ENCODE measurements around the gene GHRH.

Gene GHRH

DNA sequence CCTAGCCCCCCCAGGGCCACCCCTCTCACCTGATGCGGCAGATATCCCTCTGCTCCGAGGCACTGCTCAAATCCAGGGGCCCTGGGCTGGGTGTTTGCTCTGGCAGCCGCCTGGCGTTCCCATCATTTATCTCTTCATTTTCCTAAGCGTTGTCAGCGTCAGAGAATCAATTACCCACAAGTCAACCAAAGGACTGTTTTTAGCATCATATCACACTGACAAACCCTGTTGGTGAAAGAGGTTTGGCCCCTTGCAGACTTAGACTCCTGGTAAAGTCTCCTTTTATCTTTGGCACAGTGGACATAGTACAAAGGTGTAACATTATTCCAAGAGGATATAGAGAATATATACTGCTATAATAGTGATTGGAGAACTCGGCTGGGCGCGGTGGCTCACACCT is at the start of gene GHRH:
GHRH (minus strand) TSS at position 101 of the 400 bp plus-strand sequence. CDS start 4,925 bp downstream, outside the sequence.
- in situ Hi-C loops (cut with MboI; ENCODE audit: low sequenced_read_pairs), result no loop called here

DNA sequence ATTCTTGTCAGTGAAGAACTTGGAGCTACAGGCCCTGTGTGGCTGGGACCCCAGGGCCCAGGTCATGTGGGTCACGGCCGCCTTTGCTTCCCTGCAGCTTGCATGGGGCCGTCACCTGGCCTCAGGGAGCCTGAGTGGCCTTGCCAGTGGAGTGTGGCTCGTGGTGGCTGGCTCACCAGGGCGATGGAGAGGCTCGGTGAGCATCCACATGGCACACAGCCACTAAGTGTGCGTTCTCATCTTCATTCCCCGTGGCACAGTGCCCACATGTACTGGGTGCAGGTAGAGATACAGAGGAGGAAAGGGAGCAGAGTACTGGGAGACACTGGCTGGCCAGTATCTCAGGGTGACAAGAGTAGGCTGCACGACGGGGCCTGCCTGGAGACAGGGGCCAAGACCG is 49.3 kb upstream of the GHRH start:
- in situ Hi-C loops (cut with MboI; ENCODE audit: low sequenced_read_pairs), result no loop called here

GRCh38 chr20:37309936-37310590 is 48.4 kb upstream of the GHRH start:
- in situ Hi-C loops (cut with MboI; ENCODE audit: low sequenced_read_pairs), result no loop called here

DNA sequence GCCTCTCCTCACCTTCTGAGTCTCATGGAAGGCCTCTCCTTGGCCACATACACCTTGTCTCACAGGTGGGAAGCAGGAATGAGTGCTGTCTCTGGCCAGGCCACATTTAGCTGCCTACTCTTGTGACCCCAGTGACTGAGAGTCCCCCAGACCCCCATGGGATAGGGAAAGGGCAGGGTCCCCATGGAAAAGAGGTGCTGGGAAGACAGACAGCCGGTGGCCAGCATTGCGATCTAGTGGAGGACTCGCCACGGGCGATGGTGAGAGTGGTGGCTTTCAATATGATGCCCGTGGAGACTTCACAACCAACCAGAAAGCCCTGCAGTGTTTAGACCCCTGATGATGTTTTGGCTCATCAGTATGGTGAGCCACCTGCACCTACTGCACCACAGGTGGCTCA is 47.7 kb upstream of the GHRH start:
- in situ Hi-C loops (cut with MboI; ENCODE audit: low sequenced_read_pairs), result no loop called here

DNA sequence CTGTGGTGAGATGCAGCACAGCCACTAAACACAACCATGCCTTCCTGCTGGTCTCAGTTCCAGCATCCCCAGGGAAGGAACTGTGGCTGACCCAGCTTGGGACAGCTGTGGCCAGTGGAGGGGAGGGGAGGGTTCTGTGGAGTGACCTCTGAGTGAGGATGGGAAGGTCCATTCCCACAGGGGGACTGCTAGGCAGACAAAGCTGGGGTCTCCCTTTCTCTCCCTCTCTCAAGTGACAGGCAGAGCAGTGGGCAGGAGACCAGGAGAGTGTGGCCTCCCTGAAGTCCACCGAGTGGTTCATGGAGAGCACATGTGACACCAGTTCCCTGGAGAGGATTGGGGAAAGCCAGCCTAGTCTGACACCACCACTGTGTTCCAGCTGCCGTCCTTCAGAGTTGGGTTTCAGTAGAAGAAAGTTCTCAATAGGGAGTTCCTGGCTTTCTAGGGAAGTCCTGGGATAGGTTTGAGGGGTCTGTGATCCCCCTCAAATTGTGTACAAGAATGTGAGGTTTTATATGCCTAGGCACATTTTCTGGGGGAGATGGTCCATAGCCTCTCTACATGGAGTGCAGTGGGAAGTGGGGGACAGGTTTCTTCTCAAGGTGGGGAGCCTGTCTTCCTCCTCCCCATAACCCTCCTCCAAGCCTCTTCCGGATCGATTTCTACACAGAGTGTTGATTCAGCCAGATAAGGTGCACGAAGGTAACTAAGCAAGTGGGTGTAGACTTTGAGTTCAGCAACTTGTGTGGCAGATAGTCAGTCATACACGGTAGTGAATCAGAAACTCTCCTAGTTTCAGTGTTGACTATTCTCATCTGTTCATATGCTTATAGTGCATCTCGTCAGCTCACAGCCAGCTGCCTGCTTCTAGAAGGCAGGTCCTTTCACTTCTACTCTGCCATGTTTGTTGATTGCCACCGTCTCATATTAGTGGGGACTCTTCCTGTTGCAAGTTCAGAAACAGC is 46.8 kb upstream of the GHRH start:
- in situ Hi-C loops (cut with MboI; ENCODE audit: low sequenced_read_pairs), result no loop called here

GRCh38 chr20:37305839-37306238 is 44.2 kb upstream of the GHRH start:
- in situ Hi-C loops (cut with MboI; ENCODE audit: low sequenced_read_pairs), result no loop called here

- in situ Hi-C loops (cut with MboI; ENCODE audit: low sequenced_read_pairs), result no loop called here
Observed at GRCh38 chr20:37305079-37305478, 43.5 kb upstream of the GHRH start.

GRCh38 chr20:37303637-37304036 is 42.0 kb upstream of the GHRH start:
- in situ Hi-C loops (cut with MboI; ENCODE audit: low sequenced_read_pairs), result no loop called here

DNA sequence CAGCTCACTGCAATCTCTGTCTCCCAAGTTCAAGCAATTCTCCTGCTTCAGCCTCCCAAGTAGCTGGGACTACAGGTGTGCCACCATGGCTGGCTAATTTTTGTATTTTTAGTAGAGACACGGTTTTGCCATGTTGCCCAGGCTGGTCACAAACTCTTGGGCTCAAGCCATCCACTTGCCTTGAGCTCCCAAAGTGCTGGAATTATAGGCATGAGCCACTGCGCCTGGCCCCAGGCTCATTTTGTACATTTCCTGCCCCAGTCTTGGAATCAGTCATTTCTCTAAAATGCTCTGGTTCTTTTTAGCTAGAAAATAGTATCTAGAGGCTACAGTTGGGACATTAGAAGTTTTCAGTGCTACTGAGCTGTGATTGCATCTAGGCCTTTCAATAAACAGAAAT is 41.4 kb upstream of the GHRH start:
- in situ Hi-C loops (cut with MboI; ENCODE audit: low sequenced_read_pairs), result no loop called here

DNA sequence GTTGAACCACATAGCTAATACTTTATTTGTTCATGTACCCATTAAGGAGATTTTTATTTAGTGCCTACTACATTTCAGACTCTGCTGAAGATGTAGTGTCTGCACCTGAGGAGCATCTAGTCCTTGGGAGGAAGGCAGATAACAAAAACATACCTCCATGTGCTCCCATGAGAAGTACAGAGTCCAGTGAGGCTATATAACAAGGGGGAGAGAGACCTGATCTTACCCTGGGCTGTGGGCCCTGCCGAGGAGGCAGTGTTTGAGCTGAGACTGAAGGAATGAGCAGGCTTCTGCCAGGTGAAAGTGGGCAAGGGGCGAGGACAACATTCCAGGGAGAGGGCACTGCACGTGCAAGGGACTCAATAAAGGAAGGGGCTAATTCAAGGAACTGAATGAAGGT is 39.9 kb upstream of the GHRH start:
- in situ Hi-C loops (cut with MboI; ENCODE audit: low sequenced_read_pairs), result no loop called here

- in situ Hi-C loops (cut with MboI; ENCODE audit: low sequenced_read_pairs), result no loop called here
Observed at GRCh38 chr20:37301120-37301519, 39.5 kb upstream of the GHRH start.

- in situ Hi-C loops (cut with MboI; ENCODE audit: low sequenced_read_pairs), result no loop called here
Observed at GRCh38 chr20:37299718-37300528, 38.3 kb upstream of the GHRH start.

GRCh38 chr20:37298190-37298939 is 36.8 kb upstream of the GHRH start:
- in situ Hi-C loops (cut with MboI; ENCODE audit: low sequenced_read_pairs), result no loop called here

- in situ Hi-C loops (cut with MboI; ENCODE audit: low sequenced_read_pairs), result no loop called here
Observed at GRCh38 chr20:37297066-37297736, 35.6 kb upstream of the GHRH start.

DNA sequence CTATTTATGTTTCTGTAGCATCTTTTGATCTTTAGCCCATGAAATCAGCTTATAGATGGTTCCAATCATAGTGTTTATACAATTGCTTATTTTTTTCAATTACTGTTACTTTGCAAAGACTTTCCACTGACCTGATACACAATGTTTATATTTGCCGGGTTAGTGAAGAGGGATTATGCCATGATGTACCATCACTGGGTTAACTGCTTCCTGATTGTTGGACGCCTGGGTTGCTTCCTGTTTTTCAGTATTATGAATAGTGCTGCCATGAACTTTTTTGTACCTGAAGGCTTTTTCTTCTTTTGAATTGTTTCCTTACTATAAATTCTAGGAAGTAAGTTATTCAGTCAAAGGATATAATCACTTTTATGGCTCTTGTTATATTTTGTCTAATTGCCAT is 34.8 kb upstream of the GHRH start:
- in situ Hi-C loops (cut with MboI; ENCODE audit: low sequenced_read_pairs), result no loop called here

DNA sequence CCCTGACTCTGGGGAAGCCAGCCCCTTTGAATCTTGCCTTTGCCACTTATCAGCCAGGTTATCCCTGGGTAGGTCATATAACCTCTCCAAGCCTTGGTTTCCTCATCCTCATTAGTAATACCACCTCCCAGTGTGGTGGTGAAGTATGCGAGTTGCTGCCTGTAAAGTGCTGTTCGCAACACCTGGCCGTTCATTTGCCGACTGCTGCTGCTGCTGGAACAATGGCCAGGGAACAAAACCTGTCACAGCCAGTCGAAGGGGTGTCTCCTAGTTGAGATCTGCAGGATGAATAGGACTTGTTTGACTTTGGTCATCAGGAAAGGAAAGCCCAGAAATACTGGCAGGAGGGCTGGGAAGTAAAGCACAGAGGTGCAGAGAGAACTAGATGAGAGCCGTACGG is 34.0 kb upstream of the GHRH start:
- in situ Hi-C loops (cut with MboI; ENCODE audit: low sequenced_read_pairs), result no loop called here

GRCh38 chr20:37295001-37295400 is 33.4 kb upstream of the GHRH start:
- in situ Hi-C loops (cut with MboI; ENCODE audit: low sequenced_read_pairs), result no loop called here

GRCh38 chr20:37294262-37294981 is 32.8 kb upstream of the GHRH start:
- in situ Hi-C loops (cut with MboI; ENCODE audit: low sequenced_read_pairs), result no loop called here

GRCh38 chr20:37293301-37293943 is 31.8 kb upstream of the GHRH start:
- in situ Hi-C loops (cut with MboI; ENCODE audit: low sequenced_read_pairs), result no loop called here

Measured in HL-60/S4 (cell line).